Pericardium fibroblast (primary cell): Measurements from ENCODE around the gene XPOT. TPM values are rescaled to one million over a fixed set of nuclear protein-coding genes. Genes with fewer than 3 reads are reported as not detected.

Experiments used
- total RNA-seq: library from RNA; depleted of rRNA; stranded (reverse); fragments of >200 nt; gene quantifications from 2 replicates; pipeline ENCODE4 v1.2.3, GENCODE V29; 2015

The XPOT gene
- 85.2 and 122 TPM in 2 replicates for total RNA-seq

GRCh38 chr12:64403707-64404469, at the start of gene XPOT:
XPOT (plus strand) TSS chr12:64404392; CDS start chr12:64410036, 5,644 bp downstream.

GRCh38 chr12:64390275-64390851, 13.8 kb upstream of the XPOT start, which contains the start of gene C12orf56:
C12orf56 (minus strand) TSS chr12:64390758; CDS start chr12:64390565, 193 bp downstream.

GRCh38 chr12:64451687-64452558, 47.7 kb downstream of the XPOT start, which contains the start of gene TBK1:
TBK1 (plus strand) TSS chr12:64452120; CDS start chr12:64455871, 3,751 bp downstream.

Other genes with a start within 250 kb of the XPOT start
- 5.8 and 6.4 TPM in 2 replicates for gene KICS2, start 182.1 kb upstream of the XPOT start, total RNA-seq
- not detected in 2 replicates for gene C12orf56, start 13.6 kb upstream of the XPOT start, total RNA-seq
- 11.6 and 13.7 TPM in 2 replicates for gene TBK1, start 47.7 kb downstream of the XPOT start, total RNA-seq
- gene RASSF3, start 206.1 kb downstream of the XPOT start, total RNA-seq: 4.9 and 15.6 TPM in 2 replicates